HepG2 (cell line): ENCODE measurements around the gene PXK. TPM values are rescaled to one million over a fixed set of nuclear protein-coding genes. Genes with fewer than 3 reads are reported as not detected.

Source experiments
- KDM5B ChIP-seq: sonication (generic); formaldehyde crosslinking; IDR thresholded peaks from 2 replicates; pipeline ENCODE4 v1.4.0; 2020; ENCODE audit warnings: missing genetic modification reagents, mild to moderate bottlenecking, borderline replicate concordance
- PRMT3 ChIP-seq: sonication (generic); formaldehyde crosslinking; IDR thresholded peaks from 2 replicates; pipeline ENCODE4 v1.8.1; 2022; ENCODE audit warnings: low read depth, mild to moderate bottlenecking, moderate library complexity, missing genetic modification reagents, borderline replicate concordance
- YEATS2 ChIP-seq: sonication (generic); formaldehyde crosslinking; IDR thresholded peaks from 2 replicates; pipeline ENCODE4 v1.4.0; 2020; ENCODE audit warnings: missing genetic modification reagents, borderline replicate concordance
- ZNF17 ChIP-seq: sonication (generic); formaldehyde crosslinking; IDR thresholded peaks from 2 replicates; pipeline ENCODE4 v1.5.0; 2020; ENCODE audit warnings: mild to moderate bottlenecking, missing genetic modification reagents
- ZSCAN31 ChIP-seq: sonication (generic); formaldehyde crosslinking; IDR thresholded peaks from 2 replicates; pipeline ENCODE4 v1.5.0; 2020; ENCODE audit warnings: low read depth, mild to moderate bottlenecking, missing genetic modification reagents
- polyA plus RNA-seq, 8 experiments: library from polyadenylated mRNA; depleted of rRNA in 3 of 8; stranded (reverse) in 7 of 8; unstranded in 1 of 8; fragments of >200 nt; fragmentation: Illumina TruSeq in 4 of 8; extraction: Trizol in 4 of 8; gene quantifications; 2 replicates each; pipeline versions ENCODE4 v1.2.1 to v1.2.3, GENCODE V29; 2011 to 2016; ENCODE audit warnings: low read depth in 4 of 8, missing spikeins in 1 of 8, mixed read lengths in 1 of 8; ENCODE audit not compliant: insufficient read depth in 1 of 8
- total RNA-seq, 5 experiments: library from RNA; depleted of rRNA; stranded (reverse); fragments of >200 nt; fragmentation: Illumina TruSeq; extraction: Trizol; gene quantifications; 2 replicates each; pipeline ENCODE4 v1.2.3, GENCODE V29; 2016; ENCODE audit warnings: low read depth in 1 of 5
- TF ChIP-seq, protein P1 (sequence below), 2 experiments: fragments of 450-650 bp in 1 of 2; sonication (generic) in 1 of 2; formaldehyde crosslinking in 1 of 2; IDR thresholded peaks; 2 replicates each; pipeline versions ENCODE4 v1.6.1 to v1.8.0; 2016 to 2022; ENCODE audit warnings: antibody characterized with exemption in 1 of 2, mild to moderate bottlenecking in 1 of 2, missing genetic modification reagents in 1 of 2

PXK gene
- total and polyA plus RNA-seq, 2 of the 13 experiments (the other 11 are each of a cell fraction or from before 2014, with no cell fraction given), result 6.4 to 18.6 TPM

DNA sequence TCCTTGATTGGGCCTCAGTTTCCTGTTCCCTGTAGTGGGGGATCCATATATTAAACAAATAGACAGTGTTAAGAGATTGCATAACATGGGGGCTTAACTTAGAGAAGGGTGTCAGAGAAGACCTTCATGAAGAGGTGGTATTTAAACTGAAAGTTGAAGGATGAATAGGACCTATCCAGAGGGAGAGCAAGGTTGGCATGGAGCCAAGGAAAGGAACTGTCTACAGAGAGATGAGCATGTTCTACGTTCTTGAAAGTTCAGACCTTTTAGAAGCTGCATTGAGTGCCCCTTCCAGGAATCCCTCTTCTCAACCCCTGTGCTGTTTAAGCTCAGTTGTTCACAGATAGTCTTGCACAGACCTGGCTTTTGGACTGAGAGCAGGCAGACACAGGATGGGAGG, 24.0 kb upstream of the PXK start (continued):
- TF ChIP-seq YEATS2, result no peak
- no peak for TF ChIP-seq ZSCAN31 (CRISPR knock-in tag)
- TF ChIP-seq, protein P1, sequence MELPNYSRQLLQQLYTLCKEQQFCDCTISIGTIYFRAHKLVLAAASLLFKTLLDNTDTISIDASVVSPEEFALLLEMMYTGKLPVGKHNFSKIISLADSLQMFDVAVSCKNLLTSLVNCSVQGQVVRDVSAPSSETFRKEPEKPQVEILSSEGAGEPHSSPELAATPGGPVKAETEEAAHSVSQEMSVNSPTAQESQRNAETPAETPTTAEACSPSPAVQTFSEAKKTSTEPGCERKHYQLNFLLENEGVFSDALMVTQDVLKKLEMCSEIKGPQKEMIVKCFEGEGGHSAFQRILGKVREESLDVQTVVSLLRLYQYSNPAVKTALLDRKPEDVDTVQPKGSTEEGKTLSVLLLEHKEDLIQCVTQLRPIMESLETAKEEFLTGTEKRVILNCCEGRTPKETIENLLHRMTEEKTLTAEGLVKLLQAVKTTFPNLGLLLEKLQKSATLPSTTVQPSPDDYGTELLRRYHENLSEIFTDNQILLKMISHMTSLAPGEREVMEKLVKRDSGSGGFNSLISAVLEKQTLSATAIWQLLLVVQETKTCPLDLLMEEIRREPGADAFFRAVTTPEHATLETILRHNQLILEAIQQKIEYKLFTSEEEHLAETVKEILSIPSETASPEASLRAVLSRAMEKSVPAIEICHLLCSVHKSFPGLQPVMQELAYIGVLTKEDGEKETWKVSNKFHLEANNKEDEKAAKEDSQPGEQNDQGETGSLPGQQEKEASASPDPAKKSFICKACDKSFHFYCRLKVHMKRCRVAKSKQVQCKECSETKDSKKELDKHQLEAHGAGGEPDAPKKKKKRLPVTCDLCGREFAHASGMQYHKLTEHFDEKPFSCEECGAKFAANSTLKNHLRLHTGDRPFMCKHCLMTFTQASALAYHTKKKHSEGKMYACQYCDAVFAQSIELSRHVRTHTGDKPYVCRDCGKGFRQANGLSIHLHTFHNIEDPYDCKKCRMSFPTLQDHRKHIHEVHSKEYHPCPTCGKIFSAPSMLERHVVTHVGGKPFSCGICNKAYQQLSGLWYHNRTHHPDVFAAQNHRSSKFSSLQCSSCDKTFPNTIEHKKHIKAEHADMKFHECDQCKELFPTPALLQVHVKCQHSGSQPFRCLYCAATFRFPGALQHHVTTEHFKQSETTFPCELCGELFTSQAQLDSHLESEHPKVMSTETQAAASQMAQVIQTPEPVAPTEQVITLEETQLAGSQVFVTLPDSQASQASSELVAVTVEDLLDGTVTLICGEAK (IDR thresholded peaks at IDR 0.05), result no peak
- TF ChIP-seq, protein P1 (CRISPR knock-in tag; IDR thresholded peaks at IDR 0.05), result no peak
- no peak for TF ChIP-seq PRMT3 (CRISPR knock-in tag)
- TF ChIP-seq ZNF17, result no peak
- no peak for TF ChIP-seq KDM5B (CRISPR knock-in tag)
